Heart right ventricle (tissue), 16 donors: Measurements from ENCODE around the gene HELT. TPM values are rescaled to one million over a fixed set of nuclear protein-coding genes. Genes with fewer than 3 reads are reported as not detected.
A peak's percentile ranks its signal among the peaks of the same experiment; 100 is the strongest.
"Not testable (repeated sequence)": the region's sequence is repeated elsewhere in the genome, so short reads cannot be mapped to it uniquely, and the experiment has no call there.

Experiments
- ATAC-seq, 8 donors: fragments of 200-7000 bp; cut with Tn5 transposase; one replicate each; pipeline ENCODE4 v1.9.1; 2020; ENCODE audit warnings: mild to moderate bottlenecking in 8 of 8, moderate library complexity in 8 of 8, moderate number of reproducible peaks in 1 of 8
- DNase-seq, 2 donors: peaks; one replicate each; pipeline ENCODE4 v3.0.0-alpha.2; 2020
- H3K27ac ChIP-seq, 10 donors: fragments of 200-600 bp; sonication (generic) in 2 of 10; one replicate each; pipeline versions ENCODE4 v1.5.0 to v1.8.0; 2020 to 2022; ENCODE audit warnings: mild to moderate bottlenecking in 3 of 10
- H3K27me3 ChIP-seq, 7 donors: fragments of 200-600 bp; one replicate each; pipeline ENCODE4 v1.8.0; 2021 to 2022; ENCODE audit warnings: mild to moderate bottlenecking in 2 of 7
- H3K36me3 ChIP-seq, 9 donors: fragments of 200-600 bp; sonication (generic) in 1 of 9; one replicate each; pipeline versions ENCODE4 v1.5.0 to v1.8.0; 2020 to 2022; ENCODE audit warnings: mild to moderate bottlenecking in 2 of 9
- H3K4me1 ChIP-seq, 9 donors: fragments of 200-600 bp; sonication (generic) in 1 of 9; one replicate each; pipeline versions ENCODE4 v1.5.0 to v1.8.0; 2020 to 2022; ENCODE audit warnings: mild to moderate bottlenecking in 4 of 9
- H3K4me3 ChIP-seq, 10 donors: fragments of 200-600 bp; sonication (generic) in 2 of 10; one replicate each; pipeline versions ENCODE4 v1.5.0 to v1.8.0; 2020 to 2022; ENCODE audit warnings: mild to moderate bottlenecking in 7 of 10, moderate library complexity in 2 of 10
- H3K9me3 ChIP-seq, 11 donors: fragments of 200-600 bp in 10 of 11; sonication (generic) in 2 of 11; one replicate each; pipeline versions ENCODE4 v1.5.0 to v1.8.0; 2013 to 2022; ENCODE audit warnings: mild to moderate bottlenecking in 2 of 11, control low read depth in 1 of 11, moderate library complexity in 1 of 11
- WGBS, 2 donors: extraction: QIAGEN DNeasy Blood & Tissue Kit; methylation state at CpG; one replicate each; pipeline ENCODE4 v1.1.7; 2013; ENCODE audit warnings: inconsistent platforms in 1 of 2; 5-methylcytosine and 5-hydroxymethylcytosine counted together
- intact Hi-C, 10 donors: fragments of 100-400 bp; cut with DNase I; formaldehyde crosslinking; loops; one replicate each; pipeline versions ENCODE4 v1.11.1 to v1.14.2; 2022
- long read RNA-seq, 3 donors: library from polyadenylated mRNA; unstranded; transcript quantifications; one replicate each; pipeline ENCODE4 v2.0.0, GENCODE V29; 2020 to 2021
- polyA plus RNA-seq, 2 donors: library from polyadenylated mRNA; stranded (reverse); fragments of 200-250 nt; gene quantifications; one replicate each; pipeline ENCODE4 v1.2.3, GENCODE V29; 2013
- total RNA-seq, 10 donors: library from RNA; stranded (reverse); fragmentation: NEBNext Ultra II Directional in 3 of 10; extraction: Animal tissue kit (Norgen Biotek cat#: 25700) in 3 of 10; gene quantifications; one replicate each; pipeline versions ENCODE4 v1.2.1 to v1.2.4, GENCODE V29; 2021 to 2023
- TF ChIP-seq, protein P1 (sequence below), 9 donors: fragments of 200-600 bp; sonication (generic) in 2 of 9; IDR thresholded peaks; one replicate each; pipeline versions ENCODE4 v1.5.0 to v1.8.0; 2021 to 2022; ENCODE audit warnings: antibody characterized with exemption in 9 of 9, mild to moderate bottlenecking in 5 of 9, moderate library complexity in 1 of 9
- donor health status: Arrhythmogenic right ventricular cardiomyopathy.
- donor health status: ischemic (EF 13 %, LVEDD 7.1; RV severe dilation, severe dysfunction).
- donor health status: healthy with polysubstance abuse.
- donor health status: DM: no; HTN: yes; CAD: no.
- donor health status: DM: no; HTN: no; CAD: no.
- donor health status: ischemic (EF 25% LVEDD 6.9; RV normal size, moderate dysfunction).
- donor health status: ischemic (EF 25% LVEDD 5.7; RV mildly dilated, moderate dysfunction).
- donor health status: healthy.
- donor health status: DM: yes; HTN: yes; CAD: no.
- donor health status: Ischemic cardiomyopathy.
- donor health status: ischemic (EF 35%, LVEDD 5.7; RV mildly dilated, moderate dysfunction).
- donor health status: nonischemic (EF 11% LVEDD 7.7; RV severe dilation, severe dysfunction).
- donor health status: DM: yes; HTN: yes; CAD: no.
- donor health status: PGD.
- donor health status: ischemic (EF 29% LVEDD 5.4; RV normal size, mild dysfunction).
- donor health status: nonischemic (EF 23%, LVEDD 6.1; RV moderate dilation, normal function).

Gene HELT, protein sequence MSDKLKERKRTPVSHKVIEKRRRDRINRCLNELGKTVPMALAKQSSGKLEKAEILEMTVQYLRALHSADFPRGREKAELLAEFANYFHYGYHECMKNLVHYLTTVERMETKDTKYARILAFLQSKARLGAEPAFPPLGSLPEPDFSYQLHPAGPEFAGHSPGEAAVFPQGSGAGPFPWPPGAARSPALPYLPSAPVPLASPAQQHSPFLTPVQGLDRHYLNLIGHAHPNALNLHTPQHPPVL
- total RNA-seq (not detected), polyA plus RNA-seq (not detected)
- long read RNA-seq, donor 1 = 0 reads
- long read RNA-seq, donor 2 = 0 reads
- long read RNA-seq, donor 3 = 0 reads

- 1% methylated on average over 58 of the region's 58 CpGs for WGBS, 2 donors
- Histone ChIP-seq H3K27me3 (peaks cover 29 to 100% (median 99%) of the 10 kb centered on the region in 7 donors), H3K4me1 (peaks cover 8 to 58% (median 24%) of the 10 kb centered on the region in 9 donors), H3K9me3 (no peaks in the 10 kb centered on the region), H3K4me3 (peak within 1 kb of the TSS in 1 of 10 donors; percentile 25), H3K36me3 (no peaks in the 10 kb centered on the region), H3K27ac (no peak within 1 kb of the TSS)
- TF ChIP-seq, protein P1, sequence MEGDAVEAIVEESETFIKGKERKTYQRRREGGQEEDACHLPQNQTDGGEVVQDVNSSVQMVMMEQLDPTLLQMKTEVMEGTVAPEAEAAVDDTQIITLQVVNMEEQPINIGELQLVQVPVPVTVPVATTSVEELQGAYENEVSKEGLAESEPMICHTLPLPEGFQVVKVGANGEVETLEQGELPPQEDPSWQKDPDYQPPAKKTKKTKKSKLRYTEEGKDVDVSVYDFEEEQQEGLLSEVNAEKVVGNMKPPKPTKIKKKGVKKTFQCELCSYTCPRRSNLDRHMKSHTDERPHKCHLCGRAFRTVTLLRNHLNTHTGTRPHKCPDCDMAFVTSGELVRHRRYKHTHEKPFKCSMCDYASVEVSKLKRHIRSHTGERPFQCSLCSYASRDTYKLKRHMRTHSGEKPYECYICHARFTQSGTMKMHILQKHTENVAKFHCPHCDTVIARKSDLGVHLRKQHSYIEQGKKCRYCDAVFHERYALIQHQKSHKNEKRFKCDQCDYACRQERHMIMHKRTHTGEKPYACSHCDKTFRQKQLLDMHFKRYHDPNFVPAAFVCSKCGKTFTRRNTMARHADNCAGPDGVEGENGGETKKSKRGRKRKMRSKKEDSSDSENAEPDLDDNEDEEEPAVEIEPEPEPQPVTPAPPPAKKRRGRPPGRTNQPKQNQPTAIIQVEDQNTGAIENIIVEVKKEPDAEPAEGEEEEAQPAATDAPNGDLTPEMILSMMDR (IDR thresholded peaks at IDR 0.05) = no peak
- ATAC-seq (no peak), DNase-seq (no peak)
- intact Hi-C loops = no loop called here
These were observed at the start of gene HELT for GRCh38 chr4:185017964-185018772. HELT (plus strand) TSS chr4:185018490; CDS start chr4:185018929, 439 bp downstream.

- intact Hi-C loops = no loop called here
- Histone ChIP-seq H3K4me3 (no peak overlapping the region), H3K4me1 (peaks cover 0 to 9% (median 0%) of the 10 kb centered on the region in 9 donors), H3K36me3 (no peaks in the 10 kb centered on the region), H3K27ac (no peak overlapping the region), H3K27me3 (no peaks in the 10 kb centered on the region), H3K9me3 (peaks cover 0 to 8% (median 0%) of the 10 kb centered on the region in 11 donors)
- WGBS, 2 donors = 68 to 80% methylated on average over 5 of the region's 5 CpGs
- TF ChIP-seq, protein P1 (IDR thresholded peaks at IDR 0.05) = no peak
- DNase-seq = peak; percentile 28 to 62
- peak; percentile 63 to 98 (median 86) for ATAC-seq
These were observed 49.5 kb upstream of the HELT start for GRCh38 chr4:184968784-184969201.

DNA sequence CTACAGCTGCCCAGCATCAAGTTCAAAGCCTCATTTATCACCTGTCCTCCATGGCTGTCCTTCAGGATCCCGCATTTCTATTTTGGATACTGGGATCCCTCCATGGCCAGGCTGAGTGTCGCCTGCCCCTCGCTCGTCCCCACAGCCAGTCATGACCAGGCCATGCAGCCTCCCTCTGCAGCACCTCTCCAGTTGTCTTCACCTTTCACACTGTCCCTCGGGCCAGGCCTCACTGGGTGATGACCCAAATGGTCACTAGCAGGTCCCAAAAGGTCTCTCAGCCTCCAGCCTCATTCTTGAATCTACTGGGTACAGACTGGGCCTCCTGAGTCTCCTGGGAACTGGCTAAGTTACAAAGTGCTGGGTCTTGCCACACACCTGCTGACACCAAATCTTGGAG, 48.7 kb upstream of the HELT start:
- 90 to 91% methylated on average over 5 of the region's 5 CpGs for WGBS, 2 donors
- Histone ChIP-seq H3K27ac (no peak overlapping the region), H3K9me3 (peaks cover 0 to 8% (median 0%) of the 10 kb centered on the region in 11 donors), H3K4me1 (peaks cover 0 to 9% (median 0%) of the 10 kb centered on the region in 9 donors), H3K36me3 (no peaks in the 10 kb centered on the region), H3K4me3 (no peak overlapping the region), H3K27me3 (no peaks in the 10 kb centered on the region)
- intact Hi-C loops = loop anchor here in 1 of 10 donors (10.0 kb wide), 1 partner anchor 125 kb away; no protein-coding TSS in a partner anchor
- TF ChIP-seq, protein P1 (IDR thresholded peaks at IDR 0.05) = no peak
- no peak for ATAC-seq
- no peak for DNase-seq

DNA sequence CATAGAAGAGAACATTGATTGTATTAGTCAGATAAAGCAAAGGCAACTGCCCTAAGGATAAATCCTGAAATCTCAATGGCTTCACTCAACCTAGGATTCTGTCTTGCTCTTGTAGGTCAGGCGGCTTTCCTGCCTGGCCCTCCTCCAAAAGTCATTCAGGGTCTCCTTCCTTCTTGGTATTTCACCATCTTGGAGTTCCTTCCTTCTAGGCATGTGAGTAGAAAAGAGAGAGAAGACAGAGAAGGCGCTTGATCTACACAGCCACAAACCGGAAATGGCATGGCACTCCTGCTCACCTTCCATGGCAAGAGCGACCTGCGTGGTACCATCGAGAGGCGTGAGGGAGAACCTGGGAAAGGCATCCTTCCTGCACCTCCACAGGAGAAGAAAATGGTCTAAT, 45.3 kb upstream of the HELT start:
- H3K36me3 ChIP-seq = no peaks in the 10 kb centered on the region
- 87 to 92% methylated on average over 7 of the region's 7 CpGs for WGBS, 2 donors
- no peak for ATAC-seq
- peaks cover 0 to 4% (median 0%) of the 10 kb centered on the region in 7 donors for H3K27me3 ChIP-seq
- TF ChIP-seq, protein P1 (IDR thresholded peaks at IDR 0.05) = no peak
- intact Hi-C loops = loop anchor here in 1 of 10 donors (10.0 kb wide), 1 partner anchor 128 kb away; no protein-coding TSS in a partner anchor
- no peak for DNase-seq
- peaks cover 0 to 10% (median 2%) of the 10 kb centered on the region in 9 donors for H3K4me1 ChIP-seq
- no peak overlapping the region for H3K27ac ChIP-seq
- H3K9me3 ChIP-seq = peaks cover 0 to 8% (median 0%) of the 10 kb centered on the region in 11 donors
- H3K4me3 ChIP-seq = no peak overlapping the region

GRCh38 chr4:184976348-184976747, 41.9 kb upstream of the HELT start:
- WGBS, 2 donors = 94 to 97% methylated on average over 2 of the region's 2 CpGs
- not testable (repeated sequence) for H3K9me3 ChIP-seq, H3K36me3 ChIP-seq, ATAC-seq, H3K27ac ChIP-seq, H3K27me3 ChIP-seq, DNase-seq, H3K4me3 ChIP-seq
- intact Hi-C loops = loop anchor here in 2 of 10 donors (5.0 to 10.0 kb wide), 2 partner anchors 132 to 149 kb away; partner anchors contain the start of gene ACSL1 (in 1 of the 2)
- H3K4me1 ChIP-seq = peaks cover 0 to 24% (median 19%) of the 10 kb centered on the region in 9 donors
